ENCODE measurements around the gene ZNF652.
"Not testable (repeated sequence)": the region's sequence is repeated elsewhere in the genome, so short reads cannot be mapped to it uniquely, and the experiment has no call there.

ZNF652 gene

DNA sequence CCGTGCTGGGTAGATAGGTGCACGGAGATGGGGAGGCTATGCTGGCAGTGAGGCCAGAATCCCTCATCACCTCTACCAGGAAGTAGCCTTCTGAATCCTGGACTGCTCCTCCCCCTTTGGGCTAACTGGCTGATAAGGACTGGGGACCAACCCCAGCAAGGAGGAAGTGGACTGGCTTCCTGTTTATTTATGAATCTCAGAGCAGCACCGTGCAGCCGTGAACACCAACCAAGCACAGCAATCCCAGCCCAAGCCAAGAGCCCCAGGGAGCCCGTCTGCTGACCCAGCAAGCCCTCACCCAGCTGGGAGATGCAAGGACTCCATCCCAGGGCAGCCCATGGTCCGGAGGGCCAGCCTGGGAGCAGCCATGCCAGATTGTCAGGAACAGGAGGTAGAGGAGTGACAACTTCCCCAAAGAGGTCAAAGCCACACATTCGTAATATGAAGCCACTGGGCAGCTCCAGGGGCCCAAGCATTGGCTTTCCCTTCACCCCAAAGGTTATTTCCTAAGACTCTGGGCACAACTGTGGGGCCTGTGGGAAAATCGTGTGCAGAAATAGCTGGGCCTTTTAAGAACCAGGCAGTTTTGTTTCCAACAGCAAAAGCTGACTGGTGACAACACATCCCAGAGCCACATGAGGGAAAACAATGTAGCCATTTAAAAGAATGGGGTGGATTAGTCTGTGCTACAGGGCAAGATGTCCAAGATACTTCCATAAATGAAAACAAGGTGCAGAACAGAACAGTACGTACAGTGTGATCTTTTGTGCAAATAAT lies 28.7 kb upstream of the ZNF652 start:
- Histone ChIP-seq H3K27me3 (ENCODE audit: insufficient read depth, poor library complexity, severe bottlenecking) (no peaks in the 10 kb centered on the region), H3K27ac (ENCODE audit: poor library complexity, severe bottlenecking) (no peak overlapping the region), H3K4me1 (ENCODE audit: insufficient read depth, poor library complexity, severe bottlenecking) (no peaks in the 10 kb centered on the region), H3K9me3 (ENCODE audit: severe bottlenecking) (no peaks in the 10 kb centered on the region), H3K36me3 (ENCODE audit: low read depth) (no peaks in the 10 kb centered on the region), H3K4me3 (ENCODE audit: severe bottlenecking) (no peak overlapping the region)
- DNase-seq (ENCODE audit: low spot score) (no peak), ATAC-seq (ENCODE audit: low read depth) (no peak)
- TF ChIP-seq, protein P1, sequence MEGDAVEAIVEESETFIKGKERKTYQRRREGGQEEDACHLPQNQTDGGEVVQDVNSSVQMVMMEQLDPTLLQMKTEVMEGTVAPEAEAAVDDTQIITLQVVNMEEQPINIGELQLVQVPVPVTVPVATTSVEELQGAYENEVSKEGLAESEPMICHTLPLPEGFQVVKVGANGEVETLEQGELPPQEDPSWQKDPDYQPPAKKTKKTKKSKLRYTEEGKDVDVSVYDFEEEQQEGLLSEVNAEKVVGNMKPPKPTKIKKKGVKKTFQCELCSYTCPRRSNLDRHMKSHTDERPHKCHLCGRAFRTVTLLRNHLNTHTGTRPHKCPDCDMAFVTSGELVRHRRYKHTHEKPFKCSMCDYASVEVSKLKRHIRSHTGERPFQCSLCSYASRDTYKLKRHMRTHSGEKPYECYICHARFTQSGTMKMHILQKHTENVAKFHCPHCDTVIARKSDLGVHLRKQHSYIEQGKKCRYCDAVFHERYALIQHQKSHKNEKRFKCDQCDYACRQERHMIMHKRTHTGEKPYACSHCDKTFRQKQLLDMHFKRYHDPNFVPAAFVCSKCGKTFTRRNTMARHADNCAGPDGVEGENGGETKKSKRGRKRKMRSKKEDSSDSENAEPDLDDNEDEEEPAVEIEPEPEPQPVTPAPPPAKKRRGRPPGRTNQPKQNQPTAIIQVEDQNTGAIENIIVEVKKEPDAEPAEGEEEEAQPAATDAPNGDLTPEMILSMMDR (IDR thresholded peaks at IDR 0.05; ENCODE audit: poor library complexity, severe bottlenecking) = no peak

DNA sequence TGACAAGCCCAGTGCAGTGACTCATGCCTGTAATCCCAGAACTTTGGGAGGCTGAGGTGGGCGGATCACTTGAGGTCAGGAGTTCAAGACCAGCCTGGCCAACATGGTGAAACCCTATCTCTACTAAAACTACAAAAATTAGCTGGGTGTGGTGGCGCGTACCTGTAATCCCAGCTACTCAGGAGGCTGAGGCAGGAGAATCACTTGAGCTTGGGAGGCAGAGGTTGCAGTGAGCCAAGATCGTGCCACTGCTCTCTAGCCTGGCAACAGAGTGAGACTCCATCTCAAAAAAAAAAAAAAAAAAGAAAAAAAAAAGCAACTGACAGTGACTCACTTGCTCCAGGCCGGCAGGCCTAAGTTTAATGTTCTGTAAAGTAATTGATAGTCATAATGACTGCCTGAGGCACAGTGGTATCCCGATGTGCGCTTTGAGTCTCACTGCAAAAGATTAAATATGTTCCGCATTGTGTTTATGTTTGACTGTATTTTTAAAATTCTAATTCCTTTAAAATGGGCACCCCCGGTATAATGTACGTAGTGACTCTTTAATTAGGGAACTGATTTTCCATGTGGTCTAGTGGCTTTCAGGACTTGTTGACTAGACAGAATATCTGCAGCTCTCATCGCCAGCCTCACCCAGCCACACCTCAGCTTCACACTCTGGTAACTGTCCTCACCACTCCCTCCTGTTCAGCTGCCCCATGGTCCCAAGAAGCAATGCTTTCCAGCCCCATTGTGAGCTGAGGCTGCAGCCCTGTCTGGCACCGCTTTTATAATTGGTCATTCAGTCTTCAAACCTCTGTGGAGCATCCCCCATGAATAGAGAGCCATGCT lies 27.7 kb upstream of the ZNF652 start:
- not testable (repeated sequence) for H3K36me3 ChIP-seq (ENCODE audit: low read depth); H3K27me3 ChIP-seq (ENCODE audit: insufficient read depth, poor library complexity, severe bottlenecking); H3K4me1 ChIP-seq (ENCODE audit: insufficient read depth, poor library complexity, severe bottlenecking); H3K9me3 ChIP-seq (ENCODE audit: severe bottlenecking); H3K4me3 ChIP-seq (ENCODE audit: severe bottlenecking); DNase-seq (ENCODE audit: low spot score); H3K27ac ChIP-seq (ENCODE audit: poor library complexity, severe bottlenecking); ATAC-seq (ENCODE audit: low read depth)

DNA sequence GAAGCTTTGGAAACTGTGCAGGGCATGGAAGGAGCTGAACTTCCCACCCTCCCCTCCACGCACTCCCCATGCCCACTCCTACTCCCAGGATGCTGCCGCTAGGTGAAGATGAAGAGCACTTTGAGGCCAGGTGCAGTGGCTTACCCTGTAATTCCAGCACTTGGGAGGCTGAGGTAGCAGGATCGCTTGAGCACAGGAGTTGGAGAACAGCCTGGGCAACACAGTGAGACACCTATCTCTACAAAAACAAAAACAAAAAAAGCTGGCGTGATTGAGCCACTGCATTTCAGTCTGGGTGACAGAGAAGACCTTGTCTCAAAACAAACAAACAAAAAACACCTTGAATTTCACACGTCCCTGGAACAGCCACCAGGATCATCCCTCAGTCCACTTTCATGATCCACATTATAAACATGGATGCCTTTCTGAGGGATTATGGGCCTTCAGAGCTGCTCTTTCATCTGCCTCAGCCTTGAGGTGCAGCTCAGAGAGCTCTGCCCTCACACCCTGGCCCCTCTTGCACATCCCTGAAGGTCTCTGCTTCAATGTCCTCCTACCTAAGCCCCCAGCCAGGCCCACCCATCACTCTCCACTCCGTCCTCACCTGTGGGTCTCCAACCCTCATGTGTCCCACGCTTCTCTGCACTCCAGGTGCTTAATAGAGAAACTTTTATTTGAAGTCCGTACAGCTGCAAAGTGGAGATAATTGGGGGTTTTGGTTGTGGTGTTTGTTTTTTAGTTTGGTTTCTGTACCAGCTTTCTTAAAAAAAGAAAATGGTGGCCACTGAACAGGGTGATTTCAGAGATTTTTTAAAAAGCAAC lies 26.9 kb upstream of the ZNF652 start:
- DNase-seq (ENCODE audit: low spot score) (no peak), ATAC-seq (ENCODE audit: low read depth) (no peak)
- Histone ChIP-seq H3K4me1 (ENCODE audit: insufficient read depth, poor library complexity, severe bottlenecking) (no peaks in the 10 kb centered on the region), H3K9me3 (ENCODE audit: severe bottlenecking) (no peaks in the 10 kb centered on the region), H3K27ac (ENCODE audit: poor library complexity, severe bottlenecking) (no peak overlapping the region), H3K36me3 (ENCODE audit: low read depth) (no peaks in the 10 kb centered on the region), H3K27me3 (ENCODE audit: insufficient read depth, poor library complexity, severe bottlenecking) (no peaks in the 10 kb centered on the region), H3K4me3 (ENCODE audit: severe bottlenecking) (no peak overlapping the region)
- TF ChIP-seq, protein P1 (IDR thresholded peaks at IDR 0.05; ENCODE audit: poor library complexity, severe bottlenecking) = no peak

DNA sequence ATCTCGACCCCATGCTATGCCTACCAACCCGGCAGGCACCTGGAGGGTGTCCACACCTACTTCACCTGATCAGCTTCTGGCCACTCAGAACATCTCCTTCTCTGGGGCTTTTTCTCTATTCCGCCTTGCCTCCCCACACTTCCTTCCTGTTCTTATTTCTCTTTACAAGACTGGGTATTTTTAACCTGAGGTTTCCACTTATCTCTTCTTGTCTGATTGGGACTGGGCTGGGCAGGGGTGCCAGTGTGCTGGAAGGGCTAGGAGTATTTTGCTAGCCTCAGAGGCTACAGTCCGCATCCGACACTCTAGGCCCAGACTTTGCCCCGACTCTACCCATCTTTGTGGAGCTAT lies 26.2 kb upstream of the ZNF652 start:
- H3K36me3 ChIP-seq (ENCODE audit: low read depth) = no peaks in the 10 kb centered on the region
- no peaks in the 10 kb centered on the region for H3K9me3 ChIP-seq (ENCODE audit: severe bottlenecking)
- H3K4me1 ChIP-seq (ENCODE audit: insufficient read depth, poor library complexity, severe bottlenecking) = no peaks in the 10 kb centered on the region
- H3K4me3 ChIP-seq (ENCODE audit: severe bottlenecking) = no peak overlapping the region
- H3K27ac ChIP-seq (ENCODE audit: poor library complexity, severe bottlenecking) = no peak overlapping the region
- TF ChIP-seq, protein P1 (IDR thresholded peaks at IDR 0.05; ENCODE audit: poor library complexity, severe bottlenecking) = no peak
- DNase-seq (ENCODE audit: low spot score) = no peak
- no peak for ATAC-seq (ENCODE audit: low read depth)
- H3K27me3 ChIP-seq (ENCODE audit: insufficient read depth, poor library complexity, severe bottlenecking) = no peaks in the 10 kb centered on the region
